Mononuclear cell (primary cell): ENCODE measurements around the gene IL20RA. TPM values are rescaled to one million over a fixed set of nuclear protein-coding genes. Genes with fewer than 3 reads are reported as not detected.

ENCODE experiments used
- H3K27me3 ChIP-seq: 2 replicates; pipeline ENCODE4 v1.6.0; 2011; ENCODE audit warnings: low read length, control low read depth; ENCODE audit not compliant: insufficient read depth
- H3K4me1 ChIP-seq: 2 replicates; pipeline ENCODE4 v1.5.1; 2011; ENCODE audit warnings: mild to moderate bottlenecking, low read length, control low read depth; ENCODE audit not compliant: insufficient read depth
- H3K4me3 ChIP-seq: 2 replicates; pipeline ENCODE4 v1.5.1; 2011; ENCODE audit warnings: mild to moderate bottlenecking, low read length, moderate library complexity
- H3K9me3 ChIP-seq: 2 replicates; pipeline ENCODE4 v1.5.1; 2011; ENCODE audit warnings: low read depth, mild to moderate bottlenecking, control low read depth, low read length
- total RNA-seq: library from RNA; depleted of rRNA; stranded (reverse); fragments of >200 nt; gene quantifications from one replicate; pipeline ENCODE4 v1.2.3, GENCODE V29; 2012

Gene IL20RA
- total RNA-seq, 1 donor, result 0.10 TPM

- no peaks in the 10 kb centered on the region for H3K4me1 ChIP-seq
- H3K9me3 ChIP-seq, result no peaks in the 10 kb centered on the region
- no peak overlapping the region for H3K4me3 ChIP-seq
- H3K27me3 ChIP-seq, result peaks cover 25% of the 10 kb centered on the region
Measured at GRCh38 chr6:137002505-137002904, 42.3 kb downstream of the IL20RA start.

GRCh38 chr6:137001977-137002302 lies 42.8 kb downstream of the IL20RA start:
- Histone ChIP-seq H3K9me3 (no peaks in the 10 kb centered on the region), H3K27me3 (peaks cover 25% of the 10 kb centered on the region)

GRCh38 chr6:137001299-137001976 lies 43.3 kb downstream of the IL20RA start:
- no peaks in the 10 kb centered on the region for H3K9me3 ChIP-seq
- peaks cover 29% of the 10 kb centered on the region for H3K27me3 ChIP-seq
- no peak overlapping the region for H3K4me3 ChIP-seq
- no peaks in the 10 kb centered on the region for H3K4me1 ChIP-seq

More at GRCh38 chr6:137001977-137002302, 42.8 kb downstream of the IL20RA start:
- Histone ChIP-seq H3K4me3 (no peak overlapping the region), H3K4me1 (no peaks in the 10 kb centered on the region)

GRCh38 chr6:137000825-137001224 lies 43.9 kb downstream of the IL20RA start:
- peaks cover 34% of the 10 kb centered on the region for H3K27me3 ChIP-seq
- H3K9me3 ChIP-seq, result no peaks in the 10 kb centered on the region
- no peak overlapping the region for H3K4me3 ChIP-seq
- no peaks in the 10 kb centered on the region for H3K4me1 ChIP-seq

GRCh38 chr6:136995521-136995920 lies 49.2 kb downstream of the IL20RA start:
- Histone ChIP-seq H3K9me3 (no peaks in the 10 kb centered on the region), H3K4me3 (no peak overlapping the region), H3K27me3 (peaks cover 53% of the 10 kb centered on the region), H3K4me1 (no peaks in the 10 kb centered on the region)

- no peaks in the 10 kb centered on the region for H3K4me1 ChIP-seq
- H3K27me3 ChIP-seq, result peaks cover 60% of the 10 kb centered on the region
- H3K9me3 ChIP-seq, result no peaks in the 10 kb centered on the region
- H3K4me3 ChIP-seq, result no peak overlapping the region
Measured at GRCh38 chr6:136994782-136995181, 50.0 kb downstream of the IL20RA start.

GRCh38 chr6:136992113-136992512 lies 52.7 kb downstream of the IL20RA start:
- Histone ChIP-seq H3K4me1 (no peaks in the 10 kb centered on the region), H3K9me3 (no peaks in the 10 kb centered on the region), H3K27me3 (peaks cover 80% of the 10 kb centered on the region), H3K4me3 (no peak overlapping the region)

GRCh38 chr6:136991646-136992045 lies 53.1 kb downstream of the IL20RA start:
- H3K4me3 ChIP-seq, result no peak overlapping the region
- no peaks in the 10 kb centered on the region for H3K4me1 ChIP-seq
- H3K9me3 ChIP-seq, result no peaks in the 10 kb centered on the region
- H3K27me3 ChIP-seq, result peaks cover 78% of the 10 kb centered on the region

- Histone ChIP-seq H3K4me3 (no peak overlapping the region), H3K4me1 (no peaks in the 10 kb centered on the region), H3K27me3 (peaks cover 76% of the 10 kb centered on the region), H3K9me3 (no peaks in the 10 kb centered on the region)
Measured at GRCh38 chr6:136990754-136991153, 54.0 kb downstream of the IL20RA start.

- no peaks in the 10 kb centered on the region for H3K9me3 ChIP-seq
- peaks cover 76% of the 10 kb centered on the region for H3K27me3 ChIP-seq
- no peaks in the 10 kb centered on the region for H3K4me1 ChIP-seq
- H3K4me3 ChIP-seq, result no peak overlapping the region
Measured at GRCh38 chr6:136990242-136990578, 54.6 kb downstream of the IL20RA start.

GRCh38 chr6:136989571-136990241 lies 55.1 kb downstream of the IL20RA start:
- H3K4me1 ChIP-seq, result no peaks in the 10 kb centered on the region
- H3K4me3 ChIP-seq, result no peak overlapping the region
- H3K27me3 ChIP-seq, result peaks cover 73% of the 10 kb centered on the region
- H3K9me3 ChIP-seq, result no peaks in the 10 kb centered on the region

- Histone ChIP-seq H3K4me1 (no peaks in the 10 kb centered on the region), H3K27me3 (peaks cover 57% of the 10 kb centered on the region), H3K4me3 (no peak overlapping the region), H3K9me3 (no peaks in the 10 kb centered on the region)
Measured at GRCh38 chr6:136987526-136987925, 57.2 kb downstream of the IL20RA start.

- no peaks in the 10 kb centered on the region for H3K9me3 ChIP-seq
- peaks cover 42% of the 10 kb centered on the region for H3K27me3 ChIP-seq
- no peak overlapping the region for H3K4me3 ChIP-seq
- no peaks in the 10 kb centered on the region for H3K4me1 ChIP-seq
Measured at GRCh38 chr6:136985502-136985901, 59.3 kb downstream of the IL20RA start.

GRCh38 chr6:136984578-136984977 lies 60.2 kb downstream of the IL20RA start:
- Histone ChIP-seq H3K4me1 (no peaks in the 10 kb centered on the region), H3K27me3 (peaks cover 37% of the 10 kb centered on the region), H3K4me3 (no peak overlapping the region), H3K9me3 (no peaks in the 10 kb centered on the region)

- H3K9me3 ChIP-seq, result no peaks in the 10 kb centered on the region
- no peaks in the 10 kb centered on the region for H3K4me1 ChIP-seq
- H3K4me3 ChIP-seq, result no peak overlapping the region
- H3K27me3 ChIP-seq, result peaks cover 34% of the 10 kb centered on the region
Measured at GRCh38 chr6:136983687-136984086, 61.1 kb downstream of the IL20RA start.

GRCh38 chr6:136982928-136983327 lies 61.8 kb downstream of the IL20RA start:
- peaks cover 27% of the 10 kb centered on the region for H3K27me3 ChIP-seq
- no peaks in the 10 kb centered on the region for H3K4me1 ChIP-seq
- no peak overlapping the region for H3K4me3 ChIP-seq
- H3K9me3 ChIP-seq, result no peaks in the 10 kb centered on the region
